Activated CD8-positive, alpha-beta T cell treated with anti-CD3 and anti-CD28 coated beads for 36 hours (primary cell): ENCODE measurements around the gene PCDHGA7. TPM values are rescaled to one million over a fixed set of nuclear protein-coding genes. Genes with fewer than 3 reads are reported as not detected.
A peak's percentile ranks its signal among the peaks of the same experiment; 100 is the strongest.
"Not testable (repeated sequence)": the region's sequence is repeated elsewhere in the genome, so short reads cannot be mapped to it uniquely, and the experiment has no call there.

ENCODE experiments used
- ATAC-seq: fragments of 200-7000 bp; cut with Tn5 transposase; one replicate; pipeline ENCODE4 v1.10.0; 2021; ENCODE audit warnings: mild to moderate bottlenecking, moderate library complexity
- CTCF ChIA-PET: fragments of 350-600 bp; sonication (Branson Sonifier 250); formaldehyde crosslinking; loops from one replicate; lab custom pipeline; 2021; ENCODE audit warnings: antibody characterized with exemption; lab: Charles Lee
- POLR2A ChIA-PET: fragments of 350-600 bp; sonication (Branson Sonifier 250); formaldehyde crosslinking; loops from one replicate; lab custom pipeline; 2021; ENCODE audit warnings: antibody characterized with exemption; lab: Charles Lee
- DNase-seq: peaks from one replicate; pipeline ENCODE4 v3.0.0-alpha.2; 2020
- H3K27ac Mint-ChIP-seq: one replicate; pipeline ENCODE4 v1.8.0; 2021; ENCODE audit warnings: mild to moderate bottlenecking, mixed read lengths
- H3K27me3 Mint-ChIP-seq: one replicate; pipeline ENCODE4 v1.8.0; 2021; ENCODE audit warnings: mixed read lengths
- H3K36me3 Mint-ChIP-seq: one replicate; pipeline ENCODE4 v1.8.0; 2021; ENCODE audit warnings: low read depth, mixed read lengths
- H3K4me1 Mint-ChIP-seq: one replicate; pipeline ENCODE4 v1.8.0; 2021; ENCODE audit warnings: low read depth, mixed read lengths
- H3K4me3 Mint-ChIP-seq: one replicate; pipeline ENCODE4 v1.8.0; 2021; ENCODE audit warnings: mild to moderate bottlenecking, moderate library complexity, mixed read lengths
- H3K9me3 Mint-ChIP-seq: one replicate; pipeline ENCODE4 v1.8.0; 2021; ENCODE audit warnings: mixed read lengths
- intact Hi-C: fragments of 100-400 bp; cut with micrococcal nuclease; formaldehyde crosslinking; loops from one replicate; pipeline ENCODE4 v1.10.0; 2022
- total RNA-seq, 2 experiments: library from RNA; stranded (reverse); gene quantifications; one replicate each; pipeline ENCODE4 v1.2.3, GENCODE V29; 2021
- TF ChIP-seq, protein P1 (sequence below): fragments of 200-600 bp; IDR thresholded peaks from one replicate; pipeline ENCODE4 v1.8.0; 2022; ENCODE audit warnings: antibody characterized with exemption, mild to moderate bottlenecking

Gene PCDHGA7
- total RNA-seq, 2 experiments from 2014 or later: not detected

- CTCF ChIA-PET: interaction anchor here (0.9 to 1.5 kb wide), 12 partner anchors 15 to 189 kb away, joined by 3 to 7 read pairs (median 3); partner anchors contain the start of genes PCDHGA10, PCDHGA11, PCDHGA12 and TAF7
- TF ChIP-seq, protein P1, sequence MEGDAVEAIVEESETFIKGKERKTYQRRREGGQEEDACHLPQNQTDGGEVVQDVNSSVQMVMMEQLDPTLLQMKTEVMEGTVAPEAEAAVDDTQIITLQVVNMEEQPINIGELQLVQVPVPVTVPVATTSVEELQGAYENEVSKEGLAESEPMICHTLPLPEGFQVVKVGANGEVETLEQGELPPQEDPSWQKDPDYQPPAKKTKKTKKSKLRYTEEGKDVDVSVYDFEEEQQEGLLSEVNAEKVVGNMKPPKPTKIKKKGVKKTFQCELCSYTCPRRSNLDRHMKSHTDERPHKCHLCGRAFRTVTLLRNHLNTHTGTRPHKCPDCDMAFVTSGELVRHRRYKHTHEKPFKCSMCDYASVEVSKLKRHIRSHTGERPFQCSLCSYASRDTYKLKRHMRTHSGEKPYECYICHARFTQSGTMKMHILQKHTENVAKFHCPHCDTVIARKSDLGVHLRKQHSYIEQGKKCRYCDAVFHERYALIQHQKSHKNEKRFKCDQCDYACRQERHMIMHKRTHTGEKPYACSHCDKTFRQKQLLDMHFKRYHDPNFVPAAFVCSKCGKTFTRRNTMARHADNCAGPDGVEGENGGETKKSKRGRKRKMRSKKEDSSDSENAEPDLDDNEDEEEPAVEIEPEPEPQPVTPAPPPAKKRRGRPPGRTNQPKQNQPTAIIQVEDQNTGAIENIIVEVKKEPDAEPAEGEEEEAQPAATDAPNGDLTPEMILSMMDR: no peak
- peaks cover 30% of the 10 kb centered on the region for H3K9me3 Mint-ChIP-seq
- H3K27ac Mint-ChIP-seq: no peak overlapping the region
- no peak overlapping the region for H3K4me3 Mint-ChIP-seq
- no peak for ATAC-seq
- peaks cover 24% of the 10 kb centered on the region for H3K36me3 Mint-ChIP-seq
- H3K27me3 Mint-ChIP-seq: peaks cover 60% of the 10 kb centered on the region
- intact Hi-C loops: no loop called here
- H3K4me1 Mint-ChIP-seq: peaks cover 2% of the 10 kb centered on the region
- POLR2A ChIA-PET: no interaction called here
- no peak for DNase-seq
Observed at GRCh38 chr5:141374627-141375026, 7.9 kb upstream of the PCDHGA7 start.

DNA sequence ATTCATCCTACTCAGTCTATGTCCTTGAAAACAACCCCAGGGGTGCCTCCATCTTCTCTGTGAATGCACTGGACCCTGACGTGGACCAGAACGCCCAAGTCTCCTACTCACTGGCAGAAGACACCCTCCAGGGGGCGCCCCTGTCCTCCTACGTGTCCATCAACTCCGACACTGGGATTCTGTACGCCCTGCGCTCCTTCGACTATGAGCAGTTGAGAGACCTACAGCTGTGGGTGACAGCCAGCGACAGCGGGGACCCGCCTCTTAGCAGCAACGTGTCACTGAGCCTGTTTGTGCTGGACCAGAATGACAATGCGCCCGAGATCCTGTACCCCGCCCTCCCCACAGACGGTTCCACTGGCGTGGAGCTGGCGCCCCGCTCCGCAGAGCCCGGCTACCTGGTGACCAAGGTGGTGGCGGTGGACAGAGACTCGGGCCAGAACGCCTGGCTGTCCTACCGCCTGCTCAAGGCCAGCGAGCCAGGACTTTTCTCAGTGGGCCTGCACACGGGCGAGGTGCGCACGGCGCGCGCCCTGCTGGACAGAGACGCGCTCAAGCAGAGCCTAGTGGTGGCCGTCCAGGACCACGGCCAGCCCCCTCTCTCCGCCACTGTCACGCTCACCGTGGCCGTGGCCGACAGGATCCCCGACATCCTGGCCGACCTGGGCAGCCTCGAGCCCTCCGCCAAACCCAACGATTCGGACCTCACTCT is 6.9 kb upstream of the PCDHGA7 start:
- H3K27ac Mint-ChIP-seq, DNase-seq, H3K4me1 Mint-ChIP-seq, intact Hi-C loops, ATAC-seq, H3K4me3 Mint-ChIP-seq, POLR2A ChIA-PET: not testable (repeated sequence)
- H3K36me3 Mint-ChIP-seq: peaks cover 24% of the 10 kb centered on the region
- peaks cover 30% of the 10 kb centered on the region for H3K9me3 Mint-ChIP-seq
- H3K27me3 Mint-ChIP-seq: peaks cover 55% of the 10 kb centered on the region
- CTCF ChIA-PET: interaction anchor here (1.4 to 1.5 kb wide), 2 partner anchors 139 to 188 kb away, joined by 3 to 5 read pairs; no protein-coding TSS in a partner anchor

DNA sequence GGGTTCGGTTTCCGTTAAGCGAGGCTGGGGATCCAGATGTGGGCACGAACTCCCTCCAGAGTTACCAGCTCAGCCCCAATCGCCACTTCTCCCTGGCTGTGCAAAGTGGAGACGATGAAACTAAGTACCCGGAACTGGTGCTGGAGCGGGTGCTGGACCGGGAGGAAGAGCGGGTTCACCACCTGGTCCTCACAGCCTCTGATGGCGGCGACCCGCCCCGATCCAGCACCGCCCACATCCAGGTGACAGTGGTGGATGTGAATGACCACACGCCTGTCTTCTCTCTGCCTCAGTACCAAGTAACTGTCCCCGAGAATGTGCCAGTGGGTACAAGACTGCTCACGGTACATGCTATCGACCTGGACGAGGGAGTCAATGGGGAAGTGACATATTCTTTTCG is 803 bp downstream of the PCDHGA7 start:
- peaks cover 22% of the 10 kb centered on the region for H3K9me3 Mint-ChIP-seq
- peaks cover 62% of the 10 kb centered on the region for H3K27me3 Mint-ChIP-seq
- ATAC-seq: no peak
- TF ChIP-seq, protein P1: no peak
- H3K36me3 Mint-ChIP-seq: peaks cover 7% of the 10 kb centered on the region
- no peak for DNase-seq
- POLR2A ChIA-PET: no interaction called here
- H3K4me3 Mint-ChIP-seq: no peak overlapping the region
- intact Hi-C loops: no loop called here
- no peak overlapping the region for H3K27ac Mint-ChIP-seq
- no peaks in the 10 kb centered on the region for H3K4me1 Mint-ChIP-seq
- CTCF ChIA-PET: interaction anchor here (0.8 kb wide), 1 partner anchor 13 kb away, joined by 3 read pairs; no protein-coding TSS in a partner anchor

- no peak overlapping the region for H3K27ac Mint-ChIP-seq
- ChIA-PET POLR2A (no interaction called here), CTCF (no interaction called here)
- intact Hi-C loops: no loop called here
- H3K4me1 Mint-ChIP-seq: peaks cover 2% of the 10 kb centered on the region
- no peak for DNase-seq
- peaks cover 31% of the 10 kb centered on the region for H3K9me3 Mint-ChIP-seq
- TF ChIP-seq, protein P1: no peak
- peaks cover 11% of the 10 kb centered on the region for H3K36me3 Mint-ChIP-seq
- no peak for ATAC-seq
- H3K4me3 Mint-ChIP-seq: no peak overlapping the region
- H3K27me3 Mint-ChIP-seq: peaks cover 68% of the 10 kb centered on the region
Observed at GRCh38 chr5:141384471-141385267, 2.1 kb downstream of the PCDHGA7 start.

DNA sequence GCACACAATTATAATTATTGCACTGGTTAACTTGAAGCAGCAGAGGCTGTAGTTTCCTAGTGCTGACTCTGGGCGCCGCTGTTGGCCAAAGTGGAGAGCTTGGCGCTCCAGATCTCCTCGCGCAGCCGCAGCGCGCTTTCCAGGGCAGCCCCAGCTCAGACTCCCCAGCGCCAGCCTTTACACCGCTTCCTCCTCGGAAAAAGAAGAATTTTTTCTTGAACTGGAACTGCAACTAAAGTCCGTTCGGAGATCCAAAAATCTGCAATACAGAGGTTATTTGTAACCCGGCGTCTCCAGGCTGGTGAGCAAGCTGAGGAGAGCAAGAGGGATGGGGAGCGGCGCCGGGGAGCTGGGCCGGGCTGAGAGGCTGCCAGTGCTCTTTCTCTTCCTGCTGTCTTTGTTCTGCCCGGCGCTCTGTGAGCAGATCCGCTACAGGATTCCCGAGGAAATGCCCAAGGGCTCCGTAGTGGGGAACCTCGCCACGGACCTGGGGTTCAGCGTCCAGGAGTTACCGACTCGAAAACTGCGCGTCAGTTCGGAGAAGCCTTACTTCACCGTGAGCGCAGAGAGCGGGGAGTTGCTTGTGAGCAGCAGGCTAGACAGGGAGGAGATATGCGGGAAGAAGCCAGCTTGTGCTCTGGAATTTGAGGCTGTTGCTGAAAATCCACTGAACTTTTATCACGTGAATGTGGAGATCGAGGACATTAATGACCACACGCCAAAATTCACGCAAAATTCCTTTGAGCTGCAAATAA is 5.2 kb downstream of the PCDHGA7 start, which contains the start of gene PCDHGB4:
Gene PCDHGB4 (plus strand): TSS at position 142 of the 755 bp plus-strand sequence. CDS start 187 bp downstream, at position 329.
- H3K4me1 Mint-ChIP-seq, intact Hi-C loops, H3K27ac Mint-ChIP-seq, H3K4me3 Mint-ChIP-seq: not testable (repeated sequence)
- ChIA-PET CTCF (interaction anchor here (0.8 to 1.5 kb wide), 8 partner anchors 9 to 170 kb away, joined by 3 to 5 read pairs (median 4); partner anchors contain the start of genes PCDHGA12, PCDHGB3 and PCDHGB5), POLR2A (interaction anchor here (0.7 kb wide), 1 partner anchor 591 kb away, joined by 3 read pairs; no protein-coding TSS in a partner anchor)
- H3K9me3 Mint-ChIP-seq: peaks cover 39% of the 10 kb centered on the region
- peaks cover 67% of the 10 kb centered on the region for H3K27me3 Mint-ChIP-seq
- DNase-seq: peak; percentile 30
- peak; percentile 69 for ATAC-seq
- peaks cover 16% of the 10 kb centered on the region for H3K36me3 Mint-ChIP-seq
